Measurements from ENCODE around the gene KCNJ6.

The KCNJ6 gene

DNA sequence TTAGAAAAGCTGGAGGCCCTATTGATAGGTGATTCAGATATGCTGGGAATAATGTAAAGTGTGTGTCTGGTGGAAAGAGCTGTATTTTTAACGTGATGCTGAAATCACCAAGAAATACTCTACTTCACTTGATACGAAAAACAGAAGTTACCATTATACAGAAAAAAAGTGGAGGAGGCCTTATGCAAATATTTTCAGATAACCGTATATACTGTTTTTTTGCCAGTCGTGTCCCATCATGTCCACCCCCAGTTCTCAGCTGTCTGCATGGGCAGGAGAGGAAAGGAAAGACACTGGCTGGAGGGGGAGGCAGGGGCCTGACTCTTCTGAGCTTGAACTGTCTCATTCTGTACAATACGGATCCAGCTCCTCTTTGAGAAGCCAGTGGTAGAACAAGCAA lies 51.1 kb downstream of the KCNJ6 start:
- DNase-seq (ENCODE audit: low read depth in 2 of 2) = no peak

DNA sequence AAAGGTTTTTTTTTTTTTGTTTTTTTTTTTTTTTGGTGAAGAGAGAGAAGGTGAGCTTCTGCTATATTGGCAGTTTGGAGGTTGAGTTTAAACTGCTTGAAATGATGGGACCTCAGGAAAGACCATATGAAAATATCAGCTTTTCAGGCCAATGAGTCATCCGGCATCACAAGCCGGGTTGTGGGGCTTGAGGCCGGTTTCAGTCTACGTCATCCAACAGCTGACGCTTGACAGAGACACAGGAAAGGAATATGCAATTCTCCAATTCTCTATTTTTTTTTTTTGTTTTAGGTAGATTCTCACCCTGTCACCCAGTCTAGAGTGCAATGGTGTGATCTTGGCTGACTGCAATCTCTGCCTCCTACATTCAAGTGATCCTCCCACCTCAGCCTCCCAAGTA lies 52.4 kb downstream of the KCNJ6 start:
- DNase-seq (ENCODE audit: low read depth in 2 of 2) = no peak

DNA sequence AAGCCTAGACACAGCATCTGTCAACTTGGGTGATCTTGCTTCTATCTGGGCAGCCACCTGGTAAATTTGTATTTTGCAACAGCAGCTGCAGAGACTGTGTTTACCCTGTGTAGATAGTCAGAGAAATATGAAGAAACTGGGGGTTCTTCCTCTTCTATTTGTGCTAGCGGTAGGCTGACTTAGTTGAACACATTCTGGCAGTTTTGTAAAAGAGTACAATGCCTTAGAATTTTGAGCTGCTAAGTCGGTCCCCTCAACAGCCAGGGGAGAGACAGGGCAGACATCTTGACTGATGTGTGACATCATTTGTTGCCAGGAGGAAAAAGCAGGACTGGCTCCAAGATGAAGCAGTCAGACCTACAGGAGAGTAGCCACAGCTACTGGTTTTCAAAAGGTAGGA lies 53.7 kb downstream of the KCNJ6 start:
- no peak for DNase-seq (ENCODE audit: low read depth in 2 of 2)

DNA sequence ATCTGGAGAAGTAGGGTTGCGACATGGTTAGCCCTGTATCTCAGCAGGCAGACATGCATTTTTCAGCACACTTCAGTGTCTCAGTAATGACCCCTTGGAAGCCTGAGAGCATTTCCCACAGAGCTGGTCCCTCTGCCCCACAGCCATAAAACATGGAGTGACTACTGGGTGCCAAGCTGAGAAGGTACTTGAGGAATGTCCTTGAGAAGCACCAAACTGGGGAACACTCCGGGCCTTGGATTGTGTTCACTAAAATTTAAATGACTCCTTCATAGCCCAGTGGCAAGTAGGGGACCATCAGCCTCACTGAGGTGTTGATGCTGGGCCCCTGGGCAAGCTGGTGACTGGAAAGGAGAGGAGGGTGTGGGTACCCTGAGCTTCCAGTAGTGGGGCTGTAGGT lies 54.7 kb downstream of the KCNJ6 start:
- DNase-seq (ENCODE audit: low read depth in 2 of 2) = no peak

DNA sequence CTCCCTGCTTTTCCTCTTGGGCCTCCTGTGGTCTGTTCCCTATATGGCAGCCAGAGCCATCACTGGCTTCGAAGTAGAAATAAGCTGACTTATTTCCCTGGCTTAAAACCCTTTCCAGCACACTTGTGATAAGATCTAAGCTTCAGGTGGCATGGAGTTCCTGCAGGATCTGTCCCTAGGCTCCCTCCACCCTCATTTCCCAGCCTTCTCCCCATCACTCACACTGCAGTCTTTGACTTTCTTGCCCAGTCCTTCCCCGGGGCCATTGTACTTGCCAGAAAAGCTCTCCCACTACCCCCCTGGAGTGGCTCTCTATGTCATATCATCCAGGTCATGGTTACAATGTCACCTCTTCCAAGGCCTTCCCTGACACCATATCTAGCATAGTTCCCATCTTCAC lies 55.8 kb downstream of the KCNJ6 start:
- no peak for DNase-seq (ENCODE audit: low read depth in 2 of 2)

DNA sequence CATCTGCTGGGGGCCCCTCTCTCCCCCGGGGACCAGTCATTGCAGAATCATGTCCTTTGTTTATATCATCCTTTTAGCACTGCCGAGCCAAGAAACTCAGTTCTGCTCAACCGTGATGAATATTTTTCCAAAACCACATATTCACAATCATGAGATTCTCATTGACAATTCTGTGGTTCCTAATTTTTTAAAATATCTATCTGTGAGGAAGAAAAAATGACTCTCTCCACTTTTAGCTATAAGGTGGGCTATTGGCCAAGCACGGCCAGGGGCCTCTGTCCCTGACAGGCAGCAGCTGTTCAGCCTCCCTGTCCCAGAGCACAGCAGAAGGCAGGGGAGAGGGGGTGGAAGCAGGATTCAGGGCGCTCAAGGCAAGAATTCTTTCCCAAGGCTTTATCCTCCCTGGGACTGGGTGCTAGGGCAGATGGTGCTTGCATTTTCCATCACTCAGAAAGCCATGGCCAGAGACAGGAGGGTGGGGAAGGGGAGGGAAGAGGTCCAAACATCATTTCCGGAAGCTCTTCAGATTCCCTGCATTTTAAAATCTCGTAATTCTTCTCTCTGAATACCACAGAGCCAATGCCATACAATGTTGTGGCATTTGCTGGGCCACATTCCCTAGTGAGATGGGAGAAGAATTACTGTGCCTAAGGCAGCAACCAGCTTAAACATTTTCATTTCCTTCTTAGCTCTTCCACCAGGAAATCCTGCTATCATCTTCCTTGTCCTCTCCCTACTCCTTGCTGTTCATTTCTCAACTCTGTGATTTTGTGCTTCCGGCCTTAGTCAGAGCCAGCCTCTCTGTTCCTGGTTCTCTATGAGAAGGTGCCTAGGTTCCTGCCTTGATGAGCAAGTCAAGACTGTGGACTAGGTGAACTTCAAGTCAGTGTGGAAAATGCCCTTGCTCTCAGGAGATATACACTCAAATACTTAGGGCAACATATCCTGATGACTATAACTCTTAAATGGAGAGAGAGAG lies 60.3 kb downstream of the KCNJ6 start:
- DNase-seq (ENCODE audit: low read depth in 2 of 2) = no peak

DNA sequence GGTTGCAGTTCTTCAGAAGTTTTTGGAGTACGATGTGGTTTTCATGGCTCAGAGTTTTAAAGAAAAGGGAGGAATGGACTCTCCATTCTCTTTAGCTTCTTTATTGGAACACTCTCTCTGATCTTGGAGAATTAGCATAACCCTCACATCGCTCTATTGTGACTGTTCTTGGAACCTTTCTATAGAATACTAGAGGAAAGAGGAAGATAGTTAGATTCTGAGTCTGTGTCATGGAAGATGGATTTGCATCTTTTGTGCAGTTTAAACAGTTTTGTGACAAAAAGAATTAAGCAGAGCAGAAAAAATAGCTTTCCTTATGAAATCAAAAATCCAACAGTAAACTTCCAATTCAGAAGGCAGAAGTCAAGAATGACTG lies 61.0 kb downstream of the KCNJ6 start:
- DNase-seq (ENCODE audit: low read depth in 2 of 2) = no peak

DNA sequence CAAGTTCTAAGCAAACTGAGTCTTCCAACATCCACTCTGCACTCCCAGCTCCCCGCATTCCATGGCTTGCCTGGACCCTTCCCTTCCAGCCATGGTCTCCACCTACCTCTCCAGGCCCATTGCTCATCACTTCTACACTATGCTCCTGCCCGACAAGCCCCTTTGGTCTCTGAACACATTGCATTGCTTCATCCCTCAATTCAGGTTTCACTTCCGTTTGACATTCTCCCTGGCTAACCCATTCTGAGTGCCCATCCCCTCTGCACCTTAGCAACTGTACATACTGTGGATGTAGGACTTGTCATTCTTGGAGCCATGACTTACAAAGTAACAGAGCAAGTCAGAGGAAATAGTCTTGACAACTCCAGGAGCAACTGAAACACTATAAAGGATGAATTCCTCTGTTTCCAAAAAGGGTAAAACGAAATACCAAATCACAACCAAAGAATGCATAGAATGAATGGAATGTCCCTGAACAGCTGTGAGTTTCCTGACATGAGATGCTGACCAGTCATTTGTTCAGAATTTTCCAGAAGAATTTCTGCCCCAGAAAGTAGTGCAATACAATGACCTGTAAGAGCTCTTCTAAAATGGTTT lies 66.7 kb downstream of the KCNJ6 start:
- DNase-seq (ENCODE audit: low read depth in 2 of 2) = no peak

DNA sequence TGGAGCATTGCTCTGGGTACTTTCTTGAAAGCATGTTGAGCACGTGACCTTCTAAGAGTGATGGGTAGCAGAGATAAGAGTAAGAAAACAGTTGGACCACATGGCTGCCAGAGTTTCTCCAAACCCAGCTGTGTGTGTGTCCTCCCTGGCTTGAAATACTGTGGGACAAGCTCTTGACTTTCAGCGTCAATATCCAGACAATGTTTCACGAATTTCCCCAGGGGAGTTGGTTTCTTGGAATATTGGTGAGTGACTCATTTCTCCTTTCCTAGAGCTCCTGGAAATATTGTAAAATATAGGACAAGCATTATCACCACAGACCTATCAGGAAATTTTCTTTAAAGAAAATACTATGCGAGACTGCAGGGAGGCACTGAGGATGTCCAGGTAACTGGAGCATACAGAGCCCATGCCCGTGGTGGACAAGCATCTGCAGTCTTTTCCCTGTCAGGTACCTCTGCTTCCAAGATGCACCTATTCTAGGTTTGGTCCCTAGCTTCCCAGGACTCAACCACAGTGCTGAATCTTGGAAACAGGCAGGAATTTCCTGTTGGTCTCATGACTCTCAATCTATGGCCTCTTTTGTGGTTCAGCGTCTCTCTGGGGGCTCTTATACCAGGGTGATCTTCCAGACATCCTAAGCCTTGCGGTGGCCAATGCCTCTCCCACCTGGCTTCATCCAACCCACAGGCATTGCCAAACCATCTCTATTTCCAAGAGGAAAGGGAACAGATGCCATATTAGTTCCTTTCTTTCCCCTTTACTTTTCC lies 67.4 kb downstream of the KCNJ6 start:
- DNase-seq (ENCODE audit: low read depth in 2 of 2) = no peak

DNA sequence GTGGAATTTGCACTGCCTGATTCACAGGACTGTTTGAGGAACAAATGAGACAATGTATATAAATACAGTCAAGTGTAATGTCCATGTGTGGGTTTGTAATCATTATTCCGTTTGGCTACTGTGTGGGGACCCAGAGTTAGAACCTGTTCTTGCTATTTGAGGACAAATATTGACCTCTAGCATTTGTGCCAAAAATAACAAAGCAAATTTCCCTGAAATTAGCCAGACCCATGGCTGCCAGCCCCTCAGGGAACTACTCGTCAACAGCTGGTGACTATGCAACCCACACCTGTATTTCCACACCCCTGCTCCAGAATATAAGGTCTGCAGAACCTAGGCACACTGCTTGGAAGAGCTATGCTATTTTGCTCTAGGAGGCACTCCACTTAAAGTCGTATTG lies 70.7 kb downstream of the KCNJ6 start:
- DNase-seq (ENCODE audit: low read depth in 2 of 2) = no peak

DNA sequence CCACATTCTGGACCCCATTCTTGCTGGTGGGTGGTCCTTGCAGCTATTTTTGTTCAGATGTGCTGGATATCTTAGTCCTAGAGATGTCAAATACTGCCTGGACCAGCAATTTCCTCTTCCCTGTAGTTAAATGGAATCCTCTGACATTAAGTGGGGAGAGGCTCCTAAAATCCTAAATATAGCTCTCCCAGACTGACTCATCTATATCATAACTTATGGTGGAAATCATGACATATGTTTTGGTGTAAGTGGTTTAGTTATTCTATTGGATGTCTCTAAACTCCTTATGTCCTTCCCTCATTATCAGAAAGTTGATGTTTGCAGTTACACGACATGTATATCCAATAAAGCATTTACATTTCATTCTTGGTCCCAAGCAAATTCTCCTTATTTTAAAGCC lies 73.1 kb downstream of the KCNJ6 start:
- DNase-seq (ENCODE audit: low read depth in 2 of 2) = no peak

DNA sequence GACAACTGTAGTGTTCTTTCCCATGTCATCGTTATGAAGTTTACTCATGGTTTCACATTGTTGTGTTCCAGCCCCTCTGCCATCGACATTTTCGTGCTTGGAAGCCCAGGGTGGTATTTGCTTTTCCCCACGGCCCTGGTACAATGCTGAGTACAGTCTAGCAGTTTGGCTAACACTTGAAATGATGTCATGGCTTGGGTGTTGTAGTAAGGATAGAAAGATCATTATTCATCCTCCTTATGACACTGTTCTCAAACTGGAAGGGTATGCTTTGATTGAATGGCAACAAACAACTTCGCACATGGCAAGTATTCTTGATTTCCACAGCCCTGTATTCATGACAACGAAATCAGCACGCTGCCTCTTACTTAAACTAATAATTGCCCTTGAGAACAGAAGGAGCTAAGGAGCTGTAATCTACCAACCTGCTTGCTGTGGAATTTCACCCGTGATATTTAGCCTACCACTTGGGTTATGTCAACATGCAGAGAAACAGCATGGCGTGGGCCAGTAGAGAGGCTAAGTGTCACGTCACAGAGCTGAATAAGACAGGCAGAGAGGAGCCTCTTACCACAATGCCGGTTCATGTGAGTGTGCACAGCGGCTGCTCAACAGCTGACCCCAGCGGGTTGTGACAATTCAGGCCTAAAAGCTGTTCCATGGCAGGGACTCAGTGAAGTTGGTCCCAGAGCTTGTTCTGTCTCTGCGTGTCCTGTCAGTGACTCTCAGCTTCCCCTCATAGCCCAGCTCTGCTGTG lies 73.9 kb downstream of the KCNJ6 start:
- DNase-seq (ENCODE audit: low read depth in 2 of 2) = no peak

DNA sequence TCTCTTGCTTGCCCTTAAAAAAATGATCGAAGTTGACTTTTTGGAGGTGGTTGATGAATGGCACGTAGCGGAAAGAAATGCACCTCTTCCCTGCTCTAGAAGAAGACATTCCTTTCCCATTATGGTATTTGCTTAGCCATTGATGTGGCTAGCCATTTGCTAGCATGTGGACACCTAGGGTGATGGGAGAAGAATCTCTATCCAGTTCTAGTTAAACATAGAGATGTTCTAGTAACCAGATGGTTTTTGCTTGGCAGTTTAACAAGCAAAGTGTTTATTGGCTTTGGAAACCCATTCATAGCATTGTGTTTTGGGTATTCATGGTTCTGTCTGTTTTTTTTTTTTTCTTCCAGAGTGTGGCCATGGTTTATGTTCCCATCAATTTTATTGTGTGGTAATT lies 78.9 kb downstream of the KCNJ6 start:
- no peak for DNase-seq (ENCODE audit: low read depth in 2 of 2)

DNA sequence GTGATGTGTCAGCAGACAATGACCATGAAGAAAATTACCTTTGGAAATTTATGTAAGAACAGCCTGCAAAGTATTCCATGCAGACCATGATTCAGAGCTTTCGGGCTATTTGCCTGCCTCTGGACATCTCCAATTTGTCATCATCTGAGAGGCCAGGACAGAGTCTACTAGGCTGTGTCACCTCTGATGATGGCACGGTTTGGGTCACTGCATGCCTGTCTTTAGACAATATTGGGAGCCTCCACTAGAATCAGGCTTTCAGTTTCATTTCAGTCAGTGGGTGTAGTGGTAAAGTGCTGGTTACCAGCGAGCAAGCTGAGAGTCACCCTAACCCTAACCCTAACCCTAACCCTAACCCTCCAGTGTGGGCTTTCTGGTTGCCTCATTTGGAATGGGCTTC lies 80.8 kb downstream of the KCNJ6 start:
- DNase-seq (ENCODE audit: low read depth in 2 of 2) = no peak

DNA sequence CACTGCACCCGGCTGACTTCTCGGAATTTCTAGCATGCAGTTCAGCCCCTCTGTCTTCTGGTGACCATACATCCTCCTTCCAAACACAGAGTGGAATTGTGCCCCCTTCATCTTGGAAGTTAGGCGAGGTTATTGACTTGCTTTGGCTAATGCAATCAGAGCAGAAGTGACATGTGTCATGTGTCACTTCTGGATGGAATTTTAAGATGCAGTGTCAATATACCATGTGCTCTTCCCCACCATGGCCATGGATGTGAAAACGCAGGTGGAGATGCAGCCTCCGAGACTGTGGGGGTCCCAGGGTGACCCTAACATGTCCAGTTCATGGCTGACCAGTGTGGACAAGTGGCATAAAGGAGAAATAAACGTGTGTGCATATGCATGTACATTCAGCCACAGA lies 83.0 kb downstream of the KCNJ6 start:
- no peak for DNase-seq (ENCODE audit: low read depth in 2 of 2)

DNA sequence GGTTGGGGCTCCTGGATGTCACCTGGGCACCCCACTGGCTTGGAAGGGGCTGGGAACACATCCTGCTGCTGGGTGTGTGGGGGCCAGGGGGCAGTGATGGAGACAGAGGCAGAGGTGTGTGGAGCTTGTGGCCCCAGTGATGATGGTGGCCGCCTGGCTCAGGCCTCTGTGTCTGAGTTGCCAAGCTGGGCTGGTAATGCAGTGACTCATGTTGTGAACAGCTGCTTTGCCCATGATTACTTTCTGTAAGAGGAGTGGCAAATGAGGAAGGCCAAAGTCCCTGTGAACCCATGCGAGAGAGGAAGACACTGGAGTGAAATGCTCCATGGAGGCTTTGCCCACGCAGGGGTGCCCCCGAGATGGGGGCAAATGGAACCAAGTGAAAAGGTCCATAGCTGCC lies 86.8 kb downstream of the KCNJ6 start:
- DNase-seq (ENCODE audit: low read depth in 2 of 2) = no peak

DNA sequence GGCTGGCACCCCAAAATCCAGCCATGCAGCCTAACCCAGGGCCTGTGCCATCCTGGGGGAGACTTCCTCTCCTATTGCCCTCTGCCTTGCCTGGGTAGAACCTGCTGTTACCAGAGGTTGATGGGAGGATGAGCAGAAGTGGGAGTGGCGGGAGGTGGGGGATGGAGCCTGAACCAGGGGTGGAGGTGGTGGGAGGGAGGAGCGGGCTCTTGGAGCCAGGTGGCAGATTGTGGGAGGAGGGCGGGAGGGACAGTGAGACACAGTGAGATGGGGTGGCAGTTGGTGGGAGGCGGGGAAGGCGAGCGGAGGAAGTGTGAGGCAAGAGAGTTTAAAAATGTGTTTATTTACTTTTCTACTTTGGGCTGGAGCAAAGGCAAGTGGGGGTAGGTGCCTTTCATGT lies 87.3 kb downstream of the KCNJ6 start:
- no peak for DNase-seq (ENCODE audit: low read depth in 2 of 2)

DNA sequence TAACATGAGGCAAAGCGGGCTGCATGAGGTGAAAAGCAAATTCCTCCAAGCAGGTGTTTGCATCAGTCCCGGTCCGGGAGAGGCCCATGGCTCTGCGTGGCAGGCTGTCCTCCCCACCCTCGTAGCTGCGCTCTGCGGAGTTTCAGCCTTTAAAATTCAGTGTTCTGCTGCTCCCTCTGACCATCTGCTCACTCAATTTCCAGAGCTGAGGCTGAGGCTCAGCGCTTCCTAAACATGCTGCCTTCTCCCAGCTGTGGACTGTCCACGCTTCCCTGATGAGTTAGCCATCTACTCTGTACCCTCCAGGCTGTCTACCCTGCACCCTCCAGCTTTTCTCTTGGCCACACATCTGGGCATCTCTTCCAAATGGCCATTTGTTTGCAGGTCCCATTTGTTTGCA lies 87.7 kb downstream of the KCNJ6 start:
- no peak for DNase-seq (ENCODE audit: low read depth in 2 of 2)

DNA sequence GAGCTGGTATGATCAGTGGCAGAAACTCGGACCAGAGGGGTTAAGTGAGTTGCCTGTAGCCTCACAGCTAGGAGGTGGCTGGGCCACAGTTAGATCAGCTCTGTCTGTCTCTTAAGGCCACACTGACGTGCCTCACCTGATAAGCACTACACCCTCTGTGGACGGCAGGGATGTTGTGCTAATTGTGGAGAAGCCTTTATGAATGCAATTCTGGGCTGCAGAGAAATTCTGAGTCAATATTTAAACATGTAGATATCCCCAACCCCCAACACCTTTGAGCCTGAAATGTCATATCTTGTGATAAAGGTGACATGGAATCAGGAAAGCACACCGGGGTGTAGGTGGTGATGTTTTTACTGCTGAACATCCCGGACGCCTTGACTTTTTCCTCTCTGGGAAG lies 88.3 kb downstream of the KCNJ6 start:
- DNase-seq (ENCODE audit: low read depth in 2 of 2) = no peak

DNA sequence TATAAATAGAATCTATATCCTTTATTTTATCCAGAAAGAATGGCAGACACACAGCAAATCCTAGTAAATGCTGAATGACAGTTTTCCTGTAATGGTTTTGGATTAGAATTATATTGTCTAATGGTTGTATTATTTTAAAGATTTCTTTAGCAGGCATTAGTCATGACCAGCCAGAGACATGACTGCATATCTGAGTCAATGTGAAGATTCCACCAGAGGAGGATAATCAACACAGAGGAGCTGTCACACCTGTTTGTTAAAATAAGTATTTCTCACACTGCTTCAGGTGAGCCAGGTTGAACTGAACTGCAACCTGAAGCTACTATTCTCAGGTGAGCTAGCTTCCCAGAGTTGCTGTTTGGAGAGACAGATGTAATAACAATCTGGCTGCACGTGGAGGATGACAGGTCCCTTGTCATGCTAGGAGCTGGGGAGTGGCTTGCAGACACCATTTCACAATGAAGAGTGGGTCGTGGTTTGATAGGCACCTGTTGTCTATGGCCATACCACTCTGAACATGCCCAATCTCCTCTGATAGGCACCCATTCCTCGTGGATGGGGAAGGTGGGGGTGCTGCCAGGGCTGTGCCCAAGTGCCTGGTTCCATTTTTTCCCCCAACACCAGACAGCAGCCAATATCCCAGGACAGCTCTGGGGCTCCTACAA lies 94.3 kb downstream of the KCNJ6 start:
- DNase-seq (ENCODE audit: low read depth in 2 of 2) = no peak

DNA sequence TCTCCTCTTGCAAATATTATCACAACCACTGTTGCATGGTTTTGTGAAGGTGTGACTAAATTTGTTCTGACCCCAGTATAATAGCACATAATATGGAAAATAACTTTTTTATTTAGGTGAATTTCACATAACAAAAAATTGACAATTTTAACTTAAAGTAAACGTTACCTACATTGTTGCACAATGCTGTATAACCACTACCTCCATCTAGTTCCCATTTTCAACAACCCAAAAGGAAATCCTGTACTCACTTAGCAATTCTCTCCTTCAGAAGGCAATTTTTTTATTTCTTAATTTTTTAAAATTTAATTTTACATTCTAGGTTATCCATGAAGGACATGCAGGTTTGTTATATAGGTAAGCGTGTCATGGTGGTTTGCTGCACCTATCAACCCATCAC lies 95.2 kb downstream of the KCNJ6 start:
- DNase-seq (ENCODE audit: low read depth in 2 of 2) = no peak

DNA sequence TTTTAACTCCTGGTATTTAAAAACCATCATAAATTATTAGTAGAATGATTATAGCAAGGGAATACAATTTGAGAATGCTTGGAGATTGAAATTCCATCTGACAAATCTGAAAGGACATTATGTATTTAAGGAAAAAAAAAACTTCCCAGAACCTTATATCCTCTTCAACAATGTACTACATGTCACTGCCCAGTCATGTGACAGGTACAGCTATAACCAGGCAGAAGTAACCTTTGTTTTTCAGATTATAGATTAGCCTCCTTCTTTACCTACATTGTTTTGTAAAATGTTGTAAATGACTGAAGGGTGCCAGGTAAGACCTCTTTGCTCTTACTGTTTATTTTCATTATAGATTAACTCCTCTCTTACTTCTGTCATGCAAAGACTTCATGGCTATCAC lies 96.9 kb downstream of the KCNJ6 start:
- no peak for DNase-seq (ENCODE audit: low read depth in 2 of 2)

Measured in stimulated activated CD4-positive, alpha-beta T cell treated with anti-CD3 and anti-CD28 coated beads, Interleukin-1b, Interleukin-23, amount 100 ng/mL, for 1 hour (primary cell).